Spleen (tissue), 7 donors: ENCODE data around the gene C16orf89.

Source experiments
- CTCF ChIP-seq, 11 experiments: fragments of 200-600 bp in 7 of 11; fragments of 450-650 bp in 4 of 11; sonication (generic) in 4 of 11; IDR thresholded peaks in 8 of 11; conservative IDR thresholded peaks in 3 of 11; 1 replicate in 7 of 11; 2 replicates in 4 of 11; pipeline versions ENCODE4 v1.4.0 to v1.8.0; 2016 to 2021; ENCODE audit warnings: antibody characterized with exemption in 11 of 11, inconsistent platforms in 4 of 11, mild to moderate bottlenecking in 1 of 11
- POLR2A ChIP-seq, 3 donors: fragments of 450-650 bp; IDR thresholded peaks; one replicate each; pipeline ENCODE4 v1.5.1; 2017; ENCODE audit warnings: antibody characterized with exemption in 3 of 3, mild to moderate bottlenecking in 1 of 3
- POLR2AphosphoS5 ChIP-seq, 3 donors: sonication (generic); formaldehyde crosslinking; IDR thresholded peaks; one replicate each; pipeline ENCODE4 v1.5.1; 2017; ENCODE audit warnings: antibody characterized with exemption in 3 of 3
- donor health status: DM: no; HTN: no; CAD: no; lungs with moderate emphysema.
- donor health status: DM: no; HTN: no; CAD: no.
- donor health status: DM: no; HTN: no; CAD: no.

- TF ChIP-seq CTCF (IDR thresholded peaks at IDR 0.05 in 8 of 11, conservative IDR thresholded peaks at IDR 0.05 in 3 of 11), result no peak
- no peak for TF ChIP-seq POLR2A (IDR thresholded peaks at IDR 0.05)
- no peak for TF ChIP-seq POLR2AphosphoS5 (IDR thresholded peaks at IDR 0.05)
Observed at GRCh38 chr16:5030251-5030870, 35.4 kb downstream of the C16orf89 start.
